ENCODE results near the gene MARVELD3.

DNA sequence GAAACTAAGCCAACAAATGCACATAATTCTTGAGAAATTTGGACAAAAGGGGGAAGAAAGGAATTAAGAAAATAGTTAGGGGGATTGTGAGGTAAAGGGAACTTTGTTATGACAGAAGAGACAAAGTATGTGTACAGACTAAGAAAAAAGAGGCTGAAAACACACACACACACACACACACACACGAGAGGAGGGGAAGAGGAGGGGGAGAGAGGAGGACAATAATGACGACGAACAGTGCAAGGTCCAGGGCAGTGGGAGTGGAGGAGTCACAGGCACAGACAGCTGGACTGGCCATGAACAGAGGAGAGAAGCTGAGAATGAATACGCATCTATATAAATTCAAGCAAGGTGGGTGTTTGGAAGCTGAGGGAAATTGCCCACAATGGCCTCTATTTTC is 44.6 kb downstream of the MARVELD3 start:
- TF ChIP-seq EZH2 (IDR thresholded peaks at IDR 0.05; ENCODE audit: low read length, unreplicated experiment): no peak
- TF ChIP-seq CTCF (conservative IDR thresholded peaks at IDR 0.05; ENCODE audit: low read depth, low read length): no peak
- no peak for TF ChIP-seq EZH2phosphoT487 (IDR thresholded peaks at IDR 0.05; ENCODE audit: borderline replicate concordance, low read length)

All from PC-3 (cell line).